ENCODE measurements around the gene ABCG2. TPM values are rescaled to one million over a fixed set of nuclear protein-coding genes. Genes with fewer than 3 reads are reported as not detected.
"Not testable (repeated sequence)": the region's sequence is repeated elsewhere in the genome, so short reads cannot be mapped to it uniquely, and the experiment has no call there.

Gene ABCG2
- polyA plus RNA-seq, 4 donors, result 6.5 to 37.6 (median 23.6) TPM

DNA sequence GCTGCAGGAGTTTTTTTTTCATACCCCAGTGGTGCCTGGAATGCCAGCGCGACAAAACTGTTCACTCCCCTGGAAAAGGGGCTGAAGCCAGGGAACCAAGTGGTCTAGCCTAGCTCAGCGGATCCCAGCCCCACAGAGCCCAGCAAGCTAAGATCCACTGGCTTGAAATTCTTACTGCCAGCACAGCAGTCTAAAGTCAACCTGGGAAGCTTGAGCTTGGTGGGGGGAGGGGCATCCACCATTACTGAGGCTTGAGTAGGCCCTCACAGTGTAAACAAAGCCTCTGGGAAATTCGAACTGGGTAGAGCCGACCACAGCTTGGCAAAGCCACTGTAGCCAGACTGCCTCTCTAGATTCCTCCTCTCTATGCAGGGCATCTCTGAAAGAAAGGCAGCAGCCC is 36.2 kb downstream of the ABCG2 start:
- H3K9me3 ChIP-seq (ENCODE audit: control insufficient read depth in 2 of 2, insufficient read depth in 1 of 2, low read depth in 1 of 2, low read length in 1 of 2), result peaks cover 0 to 33% of the 10 kb centered on the region in 2 donors
- not testable (repeated sequence) for FAIRE-seq; H3K27ac ChIP-seq (ENCODE audit: low read depth in 1 of 3, low read length in 2 of 3); H3K4me1 ChIP-seq (ENCODE audit: control insufficient read depth in 3 of 3, insufficient read depth in 2 of 3, low read depth in 1 of 3, low read length in 2 of 3); H3K4me3 ChIP-seq (ENCODE audit: low read depth in 1 of 3, low read length in 3 of 3); DNase-seq; H3K27me3 ChIP-seq (ENCODE audit: control insufficient read depth in 3 of 3, insufficient read depth in 3 of 3, low read length in 3 of 3)
- H3K36me3 ChIP-seq (ENCODE audit: control insufficient read depth in 3 of 3, insufficient read depth in 2 of 3, low read depth in 1 of 3, low read length in 3 of 3), result peaks cover 0 to 22% (median 4%) of the 10 kb centered on the region in 3 donors
- 83 to 95% (median 94%) methylated on average over 5 of the region's 5 CpGs for WGBS, 3 donors

DNA sequence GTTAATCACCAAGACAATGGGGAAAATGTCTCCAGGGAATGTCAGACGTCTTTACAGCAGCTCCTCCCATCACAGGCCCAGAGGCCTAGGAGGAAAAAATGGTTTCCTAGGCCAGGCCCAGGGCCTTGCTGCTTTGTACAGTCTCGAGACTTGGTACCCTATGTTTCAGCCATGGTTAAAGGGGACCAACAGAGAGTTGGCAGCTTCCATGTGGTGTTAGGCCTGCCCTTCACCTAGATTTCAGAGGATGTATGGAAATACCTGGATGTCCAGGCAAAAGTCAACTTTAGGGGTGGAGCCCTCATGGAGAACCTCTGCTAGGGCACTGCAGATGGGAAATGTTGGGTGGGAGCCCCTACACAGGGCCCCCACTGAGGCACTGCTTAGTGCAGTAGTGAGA is 38.5 kb downstream of the ABCG2 start:
- Histone ChIP-seq H3K4me3 (ENCODE audit: low read depth in 1 of 3, low read length in 3 of 3) (no peak overlapping the region), H3K9me3 (ENCODE audit: control insufficient read depth in 2 of 2, insufficient read depth in 1 of 2, low read depth in 1 of 2, low read length in 1 of 2) (peaks cover 0 to 33% of the 10 kb centered on the region in 2 donors), H3K36me3 (ENCODE audit: control insufficient read depth in 3 of 3, insufficient read depth in 2 of 3, low read depth in 1 of 3, low read length in 3 of 3) (peaks cover 0 to 23% (median 4%) of the 10 kb centered on the region in 3 donors), H3K4me1 (ENCODE audit: control insufficient read depth in 3 of 3, insufficient read depth in 2 of 3, low read depth in 1 of 3, low read length in 2 of 3) (no peaks in the 10 kb centered on the region), H3K27me3 (ENCODE audit: control insufficient read depth in 3 of 3, insufficient read depth in 3 of 3, low read length in 3 of 3) (no peaks in the 10 kb centered on the region), H3K27ac (ENCODE audit: low read depth in 1 of 3, low read length in 2 of 3) (no peak overlapping the region)
- no peak for DNase-seq
- no peak for FAIRE-seq
- 74 to 83% (median 81%) methylated on average over 2 of the region's 2 CpGs for WGBS, 3 donors

DNA sequence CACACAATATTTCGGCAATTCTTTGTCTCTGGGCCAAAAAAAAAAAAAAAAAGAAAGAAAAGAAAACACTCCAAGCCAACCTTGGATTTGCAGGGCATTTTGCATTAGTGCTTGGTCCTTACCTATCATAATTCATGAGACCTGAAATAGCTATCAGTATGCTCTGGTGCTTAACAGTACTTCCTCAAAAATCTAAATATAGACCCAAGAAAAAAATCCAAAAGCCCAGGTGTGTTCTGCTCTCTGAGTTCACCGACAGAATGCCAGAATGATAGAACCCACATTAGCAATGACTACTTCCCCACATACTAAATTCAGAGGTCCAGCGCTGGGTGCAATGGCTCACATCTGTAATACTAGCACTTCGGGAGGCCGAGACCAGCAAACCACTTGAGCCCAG is 42.9 kb downstream of the ABCG2 start:
- Histone ChIP-seq H3K4me1 (ENCODE audit: control insufficient read depth in 3 of 3, insufficient read depth in 2 of 3, low read depth in 1 of 3, low read length in 2 of 3) (peaks cover 0 to 2% (median under 1%) of the 10 kb centered on the region in 3 donors), H3K27me3 (ENCODE audit: control insufficient read depth in 3 of 3, insufficient read depth in 3 of 3, low read length in 3 of 3) (no peaks in the 10 kb centered on the region), H3K9me3 (ENCODE audit: control insufficient read depth in 2 of 2, insufficient read depth in 1 of 2, low read depth in 1 of 2, low read length in 1 of 2) (peaks cover 0 to 20% of the 10 kb centered on the region in 2 donors), H3K27ac (ENCODE audit: low read depth in 1 of 3, low read length in 2 of 3) (no peak overlapping the region), H3K4me3 (ENCODE audit: low read depth in 1 of 3, low read length in 3 of 3) (no peak overlapping the region), H3K36me3 (ENCODE audit: control insufficient read depth in 3 of 3, insufficient read depth in 2 of 3, low read depth in 1 of 3, low read length in 3 of 3) (peaks cover 0 to 10% (median 4%) of the 10 kb centered on the region in 3 donors)
- FAIRE-seq (no peak), DNase-seq (no peak)
- WGBS, 3 donors, result 83 to 92% (median 86%) methylated on average over 5 of the region's 5 CpGs

DNA sequence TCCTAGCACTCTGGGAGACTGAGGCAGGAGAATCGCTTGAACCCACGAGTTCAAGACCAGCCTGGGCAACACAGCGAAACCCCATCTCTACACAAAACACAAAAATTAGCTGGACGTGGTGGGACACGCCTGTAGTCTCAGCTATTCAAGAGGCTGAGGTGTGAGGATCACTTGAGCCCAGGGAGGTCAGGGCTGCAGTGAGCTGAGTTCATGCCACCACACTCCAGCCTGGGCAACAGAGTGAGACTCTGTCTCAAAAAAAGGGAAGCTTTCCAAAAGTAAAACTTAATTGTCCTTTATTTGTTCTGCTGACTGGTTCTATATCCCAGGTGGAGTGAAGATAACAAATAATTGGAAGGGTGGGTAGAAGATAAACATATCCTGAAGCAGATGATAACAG is 45.6 kb downstream of the ABCG2 start:
- 83 to 91% (median 91%) methylated on average over 5 of the region's 5 CpGs for whole genome bisulfite sequencing, 3 donors
- DNase-seq (no peak), FAIRE-seq (no peak)
- no peak overlapping the region for H3K4me3 ChIP-seq (ENCODE audit: low read depth in 1 of 3, low read length in 3 of 3)
- no peak overlapping the region for H3K27ac ChIP-seq (ENCODE audit: low read depth in 1 of 3, low read length in 2 of 3)
- no peaks in the 10 kb centered on the region for H3K27me3 ChIP-seq (ENCODE audit: control insufficient read depth in 3 of 3, insufficient read depth in 3 of 3, low read length in 3 of 3)
- peaks cover 0 to 21% (median 6%) of the 10 kb centered on the region in 3 donors for H3K4me1 ChIP-seq (ENCODE audit: control insufficient read depth in 3 of 3, insufficient read depth in 2 of 3, low read depth in 1 of 3, low read length in 2 of 3)
- H3K9me3 ChIP-seq (ENCODE audit: control insufficient read depth in 2 of 2, insufficient read depth in 1 of 2, low read depth in 1 of 2, low read length in 1 of 2), result no peaks in the 10 kb centered on the region
- peaks cover 0 to 3% (median 0%) of the 10 kb centered on the region in 3 donors for H3K36me3 ChIP-seq (ENCODE audit: control insufficient read depth in 3 of 3, insufficient read depth in 2 of 3, low read depth in 1 of 3, low read length in 3 of 3)

DNA sequence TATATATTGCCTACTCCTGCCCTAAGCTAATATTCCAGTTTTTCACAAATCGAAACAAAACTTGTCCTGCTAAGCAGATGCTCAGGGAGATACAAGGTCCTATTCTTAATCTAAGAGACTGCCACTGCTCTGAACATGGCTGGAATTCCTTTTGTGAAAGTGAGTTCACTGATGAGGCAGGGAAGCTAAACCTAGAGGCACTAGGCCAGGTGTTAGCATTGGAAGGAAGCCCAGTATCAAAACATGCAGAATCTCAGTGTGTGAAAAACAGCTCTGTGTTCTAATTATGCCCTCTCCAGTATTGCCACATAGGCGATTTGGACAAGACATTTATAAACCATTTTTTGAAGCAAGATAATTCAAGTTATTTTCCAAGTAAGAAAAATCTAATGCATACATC is 47.6 kb downstream of the ABCG2 start:
- Histone ChIP-seq H3K27ac (ENCODE audit: low read depth in 1 of 3, low read length in 2 of 3) (peak overlapping the region in 1 of 3 donors; percentile 42), H3K9me3 (ENCODE audit: control insufficient read depth in 2 of 2, insufficient read depth in 1 of 2, low read depth in 1 of 2, low read length in 1 of 2) (no peaks in the 10 kb centered on the region), H3K4me1 (ENCODE audit: control insufficient read depth in 3 of 3, insufficient read depth in 2 of 3, low read depth in 1 of 3, low read length in 2 of 3) (peaks cover 0 to 36% (median 7%) of the 10 kb centered on the region in 3 donors), H3K27me3 (ENCODE audit: control insufficient read depth in 3 of 3, insufficient read depth in 3 of 3, low read length in 3 of 3) (no peaks in the 10 kb centered on the region), H3K36me3 (ENCODE audit: control insufficient read depth in 3 of 3, insufficient read depth in 2 of 3, low read depth in 1 of 3, low read length in 3 of 3) (peaks cover 0 to 2% (median 0%) of the 10 kb centered on the region in 3 donors), H3K4me3 (ENCODE audit: low read depth in 1 of 3, low read length in 3 of 3) (no peak overlapping the region)
- FAIRE-seq (no peak), DNase-seq (peak in 1 of 2 donors; percentile 27)
- WGBS, 3 donors, result 11 to 58% (median 36%) methylated on average over 2 of the region's 2 CpGs

DNA sequence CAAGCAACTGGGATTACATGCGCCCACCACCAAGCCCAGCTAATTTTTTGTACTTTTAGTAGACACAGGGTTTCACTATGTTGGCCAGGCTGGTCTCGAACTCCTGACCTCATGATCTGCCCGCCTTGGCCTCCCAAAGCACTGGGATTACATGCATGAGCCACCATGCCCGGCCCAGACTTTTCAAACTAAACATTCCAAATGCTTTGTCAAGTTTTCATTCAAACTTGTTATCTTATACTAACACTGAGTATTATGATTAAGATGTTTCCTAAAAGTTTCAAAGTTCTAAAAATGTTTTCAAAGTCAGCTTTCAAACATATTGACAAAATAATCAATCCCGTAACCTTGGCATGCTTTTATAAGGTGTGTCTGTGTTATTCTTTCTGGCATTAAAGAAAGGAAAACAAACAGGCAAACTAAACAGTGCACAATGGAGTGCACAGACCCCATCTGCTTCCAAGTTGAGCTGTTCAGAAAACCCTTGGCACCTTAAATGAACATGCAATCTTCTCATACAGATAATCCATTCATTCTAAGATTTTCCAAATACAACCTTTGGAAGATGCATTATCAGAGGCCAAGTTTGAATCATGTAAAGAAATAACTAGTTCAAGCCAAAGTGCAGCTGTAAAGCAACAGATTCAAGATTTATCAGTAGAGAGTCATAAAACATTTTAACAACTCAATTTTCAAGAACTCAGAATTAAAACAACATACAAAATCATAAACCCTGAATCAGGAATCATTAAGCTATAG is 49.1 kb downstream of the ABCG2 start:
- no peaks in the 10 kb centered on the region for H3K27me3 ChIP-seq (ENCODE audit: control insufficient read depth in 3 of 3, insufficient read depth in 3 of 3, low read length in 3 of 3)
- H3K27ac ChIP-seq (ENCODE audit: low read depth in 1 of 3, low read length in 2 of 3), result peak overlapping the region in 2 of 3 donors; percentile 36 to 62
- FAIRE-seq (peak; percentile 23), DNase-seq (peak; percentile 73 to 87)
- H3K36me3 ChIP-seq (ENCODE audit: control insufficient read depth in 3 of 3, insufficient read depth in 2 of 3, low read depth in 1 of 3, low read length in 3 of 3), result peaks cover 0 to 3% (median 0%) of the 10 kb centered on the region in 3 donors
- H3K4me3 ChIP-seq (ENCODE audit: low read depth in 1 of 3, low read length in 3 of 3), result no peak overlapping the region
- H3K9me3 ChIP-seq (ENCODE audit: control insufficient read depth in 2 of 2, insufficient read depth in 1 of 2, low read depth in 1 of 2, low read length in 1 of 2), result no peaks in the 10 kb centered on the region
- H3K4me1 ChIP-seq (ENCODE audit: control insufficient read depth in 3 of 3, insufficient read depth in 2 of 3, low read depth in 1 of 3, low read length in 2 of 3), result peaks cover 0 to 36% (median 7%) of the 10 kb centered on the region in 3 donors
- WGBS, 3 donors, result 32 to 65% (median 44%) methylated on average over 5 of the region's 5 CpGs

DNA sequence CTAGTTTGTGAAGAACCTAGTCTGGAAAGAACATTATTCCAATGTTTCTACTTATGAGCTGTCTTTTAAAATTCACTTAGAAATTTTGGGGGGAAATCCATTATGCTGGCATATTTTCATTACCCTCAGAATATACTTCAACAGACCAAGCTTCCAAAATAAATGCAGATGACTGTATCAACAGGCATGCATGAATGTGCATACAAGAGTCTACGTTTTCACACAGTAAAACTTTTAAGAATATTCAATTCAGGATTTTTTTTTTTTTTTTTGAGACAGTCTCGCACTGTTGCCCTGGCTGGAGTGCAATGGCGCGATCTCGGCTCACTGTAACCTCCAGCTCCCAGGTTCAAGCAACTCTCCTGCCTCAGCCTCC is 49.7 kb downstream of the ABCG2 start:
- Histone ChIP-seq H3K27ac (ENCODE audit: low read depth in 1 of 3, low read length in 2 of 3) (peak overlapping the region in 2 of 3 donors; percentile 36 to 62), H3K36me3 (ENCODE audit: control insufficient read depth in 3 of 3, insufficient read depth in 2 of 3, low read depth in 1 of 3, low read length in 3 of 3) (peaks cover 0 to 6% (median 0%) of the 10 kb centered on the region in 3 donors), H3K4me1 (ENCODE audit: control insufficient read depth in 3 of 3, insufficient read depth in 2 of 3, low read depth in 1 of 3, low read length in 2 of 3) (peaks cover 0 to 36% (median 7%) of the 10 kb centered on the region in 3 donors), H3K9me3 (ENCODE audit: control insufficient read depth in 2 of 2, insufficient read depth in 1 of 2, low read depth in 1 of 2, low read length in 1 of 2) (no peaks in the 10 kb centered on the region), H3K27me3 (ENCODE audit: control insufficient read depth in 3 of 3, insufficient read depth in 3 of 3, low read length in 3 of 3) (no peaks in the 10 kb centered on the region), H3K4me3 (ENCODE audit: low read depth in 1 of 3, low read length in 3 of 3) (no peak overlapping the region)
- WGBS, 3 donors, result 85 to 88% (median 88%) methylated on average over 5 of the region's 5 CpGs
- FAIRE-seq, result no peak
- no peak for DNase-seq

DNA sequence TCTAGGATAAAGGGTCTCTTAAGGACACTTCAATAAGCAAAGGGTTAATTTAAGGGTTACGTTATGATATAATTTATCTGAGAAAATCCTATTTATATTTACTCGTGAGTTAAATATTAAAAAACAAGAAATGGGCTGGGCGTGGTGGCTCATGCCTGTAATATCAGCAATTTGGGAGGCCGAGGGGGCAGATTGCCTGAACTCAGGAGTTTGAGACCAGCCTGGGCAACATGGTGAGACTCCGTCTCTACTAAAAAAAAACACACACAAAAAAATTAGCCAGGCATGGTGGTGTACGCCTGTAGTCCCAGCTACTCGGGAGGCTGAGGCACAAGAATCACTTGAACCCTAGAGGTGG is 50.4 kb downstream of the ABCG2 start:
- H3K4me1 ChIP-seq (ENCODE audit: control insufficient read depth in 3 of 3, insufficient read depth in 2 of 3, low read depth in 1 of 3, low read length in 2 of 3), result peaks cover 0 to 36% (median 7%) of the 10 kb centered on the region in 3 donors
- FAIRE-seq; DNase-seq; H3K36me3 ChIP-seq (ENCODE audit: control insufficient read depth in 3 of 3, insufficient read depth in 2 of 3, low read depth in 1 of 3, low read length in 3 of 3); H3K4me3 ChIP-seq (ENCODE audit: low read depth in 1 of 3, low read length in 3 of 3); H3K27me3 ChIP-seq (ENCODE audit: control insufficient read depth in 3 of 3, insufficient read depth in 3 of 3, low read length in 3 of 3); H3K9me3 ChIP-seq (ENCODE audit: control insufficient read depth in 2 of 2, insufficient read depth in 1 of 2, low read depth in 1 of 2, low read length in 1 of 2): not testable (repeated sequence)
- WGBS, 3 donors, result 32 to 67% (median 51%) methylated on average over 7 of the region's 7 CpGs
- H3K27ac ChIP-seq (ENCODE audit: low read depth in 1 of 3, low read length in 2 of 3), result peak overlapping the region in 2 of 3 donors; percentile 62 to 68
